GM19438 (cell line): ENCODE data around the gene FOXO1.

ENCODE experiments used
- ATAC-seq: cut with Tn5 transposase; IDR thresholded peaks from one replicate; pipeline ENCODE4 v1.9.1; 2021; ENCODE audit warnings: low read depth; ENCODE audit not compliant: unreplicated experiment

The FOXO1 gene

GRCh38 chr13:40556453-40556852 lies 110.0 kb downstream of the FOXO1 start:
- ATAC-seq, result no peak

- ATAC-seq, result no peak
Measured at GRCh38 chr13:40553356-40553755, 113.1 kb downstream of the FOXO1 start.

- no peak for ATAC-seq
Measured at GRCh38 chr13:40552895-40553294, 113.5 kb downstream of the FOXO1 start.

- no peak for ATAC-seq
Measured at GRCh38 chr13:40550130-40550529, 116.3 kb downstream of the FOXO1 start.

- ATAC-seq, result no peak
Measured at GRCh38 chr13:40549500-40550094, 116.8 kb downstream of the FOXO1 start.

GRCh38 chr13:40547591-40548315 lies 118.7 kb downstream of the FOXO1 start:
- ATAC-seq, result no peak

GRCh38 chr13:40546047-40546446 lies 120.4 kb downstream of the FOXO1 start:
- ATAC-seq, result no peak

GRCh38 chr13:40540328-40541044 lies 126.0 kb downstream of the FOXO1 start:
- no peak for ATAC-seq

- no peak for ATAC-seq
Measured at GRCh38 chr13:40539576-40540327, 126.7 kb downstream of the FOXO1 start.

GRCh38 chr13:40537146-40537895 lies 129.1 kb downstream of the FOXO1 start:
- ATAC-seq, result no peak

GRCh38 chr13:40536443-40537113 lies 129.9 kb downstream of the FOXO1 start:
- ATAC-seq, result no peak

- ATAC-seq, result no peak
Measured at GRCh38 chr13:40535345-40535836, 131.1 kb downstream of the FOXO1 start.

- ATAC-seq, result no peak
Measured at GRCh38 chr13:40534456-40534855, 132.0 kb downstream of the FOXO1 start.

- no peak for ATAC-seq
Measured at GRCh38 chr13:40533072-40533471, 133.4 kb downstream of the FOXO1 start.

GRCh38 chr13:40530961-40531360 lies 135.5 kb downstream of the FOXO1 start:
- no peak for ATAC-seq

GRCh38 chr13:40528881-40529280 lies 137.6 kb downstream of the FOXO1 start:
- ATAC-seq, result no peak

GRCh38 chr13:40527914-40528313 lies 138.5 kb downstream of the FOXO1 start:
- ATAC-seq, result no peak

GRCh38 chr13:40522282-40522681 lies 144.2 kb downstream of the FOXO1 start:
- no peak for ATAC-seq

- ATAC-seq, result no peak
Measured at GRCh38 chr13:40520916-40521315, 145.5 kb downstream of the FOXO1 start.

GRCh38 chr13:40519637-40520036 lies 146.8 kb downstream of the FOXO1 start:
- ATAC-seq, result no peak
